Measurements from ENCODE around the gene ALPG. TPM values are rescaled to one million over a fixed set of nuclear protein-coding genes. Genes with fewer than 3 reads are reported as not detected.
"Not testable (repeated sequence)": the region's sequence is repeated elsewhere in the genome, so short reads cannot be mapped to it uniquely, and the experiment has no call there.

ALPG gene
- total and polyA plus RNA-seq, 2 of the 13 experiments (the other 11 are each of a cell fraction or from before 2014, with no cell fraction given), result not detected

DNA sequence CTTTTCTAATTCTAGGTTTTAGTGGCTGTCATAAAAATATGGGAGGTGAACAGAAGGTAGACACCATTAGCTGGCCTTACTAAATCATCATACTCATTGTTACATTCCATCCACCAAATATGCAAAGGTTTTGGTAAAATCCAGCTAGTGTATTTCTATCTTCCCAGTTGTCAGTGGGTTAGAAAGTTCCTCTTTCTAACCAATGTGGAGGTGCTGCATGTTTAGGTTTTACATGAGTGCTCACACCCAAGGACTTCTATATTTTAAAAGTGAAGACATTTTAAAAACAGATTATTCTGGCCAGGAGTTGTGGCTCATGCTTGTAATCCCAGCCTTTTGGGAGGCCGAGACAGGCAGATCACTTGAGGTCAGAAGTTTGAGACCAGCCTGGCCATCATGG, 22.2 kb upstream of the ALPG start (continued):
- TF ChIP-seq, protein P1, sequence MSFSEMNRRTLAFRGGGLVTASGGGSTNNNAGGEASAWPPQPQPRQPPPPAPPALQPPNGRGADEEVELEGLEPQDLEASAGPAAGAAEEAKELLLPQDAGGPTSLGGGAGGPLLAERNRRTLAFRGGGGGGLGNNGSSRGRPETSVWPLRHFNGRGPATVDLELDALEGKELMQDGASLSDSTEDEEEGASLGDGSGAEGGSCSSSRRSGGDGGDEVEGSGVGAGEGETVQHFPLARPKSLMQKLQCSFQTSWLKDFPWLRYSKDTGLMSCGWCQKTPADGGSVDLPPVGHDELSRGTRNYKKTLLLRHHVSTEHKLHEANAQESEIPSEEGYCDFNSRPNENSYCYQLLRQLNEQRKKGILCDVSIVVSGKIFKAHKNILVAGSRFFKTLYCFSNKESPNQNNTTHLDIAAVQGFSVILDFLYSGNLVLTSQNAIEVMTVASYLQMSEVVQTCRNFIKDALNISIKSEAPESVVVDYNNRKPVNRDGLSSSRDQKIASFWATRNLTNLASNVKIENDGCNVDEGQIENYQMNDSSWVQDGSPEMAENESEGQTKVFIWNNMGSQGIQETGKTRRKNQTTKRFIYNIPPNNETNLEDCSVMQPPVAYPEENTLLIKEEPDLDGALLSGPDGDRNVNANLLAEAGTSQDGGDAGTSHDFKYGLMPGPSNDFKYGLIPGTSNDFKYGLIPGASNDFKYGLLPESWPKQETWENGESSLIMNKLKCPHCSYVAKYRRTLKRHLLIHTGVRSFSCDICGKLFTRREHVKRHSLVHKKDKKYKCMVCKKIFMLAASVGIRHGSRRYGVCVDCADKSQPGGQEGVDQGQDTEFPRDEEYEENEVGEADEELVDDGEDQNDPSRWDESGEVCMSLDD (CRISPR knock-in tag; IDR thresholded peaks at IDR 0.05; ENCODE audit: borderline replicate concordance), result no peak
- TF ChIP-seq RFX5 (IDR thresholded peaks at IDR 0.05; ENCODE audit: low read depth, low read length) (no peak), PAF1 (CRISPR knock-in tag; IDR thresholded peaks at IDR 0.05) (no peak), JUND (CRISPR knock-in tag; IDR thresholded peaks at IDR 0.05) (no peak)
- TF ChIP-seq, protein P2, sequence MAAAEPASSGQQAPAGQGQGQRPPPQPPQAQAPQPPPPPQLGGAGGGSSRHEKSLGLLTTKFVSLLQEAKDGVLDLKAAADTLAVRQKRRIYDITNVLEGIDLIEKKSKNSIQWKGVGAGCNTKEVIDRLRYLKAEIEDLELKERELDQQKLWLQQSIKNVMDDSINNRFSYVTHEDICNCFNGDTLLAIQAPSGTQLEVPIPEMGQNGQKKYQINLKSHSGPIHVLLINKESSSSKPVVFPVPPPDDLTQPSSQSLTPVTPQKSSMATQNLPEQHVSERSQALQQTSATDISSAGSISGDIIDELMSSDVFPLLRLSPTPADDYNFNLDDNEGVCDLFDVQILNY (CRISPR knock-in tag; conservative IDR thresholded peaks at IDR 0.05), result no peak

DNA sequence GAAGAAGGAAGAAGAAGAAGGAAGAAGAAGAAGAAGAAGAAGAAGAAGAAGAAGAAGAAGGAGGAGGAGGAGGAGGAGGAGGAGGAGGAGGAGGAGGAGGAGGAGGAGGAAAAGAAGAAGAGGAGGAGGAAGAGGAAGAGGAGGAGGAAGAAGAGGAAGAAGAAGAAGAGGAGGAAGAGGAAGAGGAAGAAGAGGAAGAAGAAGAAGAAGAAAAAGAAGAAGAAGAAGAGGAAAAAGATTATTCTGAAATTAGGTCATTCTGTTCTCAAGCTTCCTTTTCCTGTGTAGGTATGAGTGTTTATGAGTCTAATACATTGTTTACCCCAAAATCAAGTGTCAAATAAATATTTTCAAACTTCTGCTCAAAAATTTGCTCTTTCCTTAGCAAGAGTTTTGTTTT, 21.6 kb upstream of the ALPG start:
- FAIRE-seq; H3K36me3 ChIP-seq (replicated peaks in 1 of 2; ENCODE audit: control insufficient read depth in 1 of 2, insufficient read depth in 2 of 2, low read length in 2 of 2); ATAC-seq; H2AFZ ChIP-seq (ENCODE audit: low read length); BruUV-seq (replicated peaks); H3K9me3 ChIP-seq (ENCODE audit: low read length); H3K79me2 ChIP-seq (ENCODE audit: insufficient read depth, low read length); H3K4me1 ChIP-seq (ENCODE audit: insufficient read depth, low read length); H4K20me1 ChIP-seq (ENCODE audit: insufficient read depth, low read length); H3K9ac ChIP-seq (ENCODE audit: insufficient read depth, low read depth, low read length); DNase-seq (ENCODE audit: low spot score); H3K4me2 ChIP-seq (ENCODE audit: low read depth, low read length); H3K27ac ChIP-seq (ENCODE audit: extremely low read length, insufficient read depth, low read length); CTCF ChIA-PET (ENCODE audit: low intra/inter-chr PET ratio, low total read pairs); POLR2A ChIA-PET; H3K4me3 ChIP-seq (replicated peaks in 1 of 3; ENCODE audit: insufficient read depth in 1 of 3, low read depth in 2 of 3, low read length in 3 of 3); in situ Hi-C loops (cut with HindIII; ENCODE audit: extremely low pct_ligation_motif_present, low pct_unique_long_range_greater_than_20kb); intact Hi-C loops (cut with micrococcal nuclease; ENCODE audit: unreplicated experiment): not testable (repeated sequence)
- H3K27me3 ChIP-seq (ENCODE audit: control insufficient read depth in 1 of 2, insufficient read depth in 2 of 2, low read length in 2 of 2), result peaks cover 16 to 81% of the 10 kb centered on the region in 2 experiments

Data from HepG2 (cell line).